ENCODE data around the gene LBP.

DNA sequence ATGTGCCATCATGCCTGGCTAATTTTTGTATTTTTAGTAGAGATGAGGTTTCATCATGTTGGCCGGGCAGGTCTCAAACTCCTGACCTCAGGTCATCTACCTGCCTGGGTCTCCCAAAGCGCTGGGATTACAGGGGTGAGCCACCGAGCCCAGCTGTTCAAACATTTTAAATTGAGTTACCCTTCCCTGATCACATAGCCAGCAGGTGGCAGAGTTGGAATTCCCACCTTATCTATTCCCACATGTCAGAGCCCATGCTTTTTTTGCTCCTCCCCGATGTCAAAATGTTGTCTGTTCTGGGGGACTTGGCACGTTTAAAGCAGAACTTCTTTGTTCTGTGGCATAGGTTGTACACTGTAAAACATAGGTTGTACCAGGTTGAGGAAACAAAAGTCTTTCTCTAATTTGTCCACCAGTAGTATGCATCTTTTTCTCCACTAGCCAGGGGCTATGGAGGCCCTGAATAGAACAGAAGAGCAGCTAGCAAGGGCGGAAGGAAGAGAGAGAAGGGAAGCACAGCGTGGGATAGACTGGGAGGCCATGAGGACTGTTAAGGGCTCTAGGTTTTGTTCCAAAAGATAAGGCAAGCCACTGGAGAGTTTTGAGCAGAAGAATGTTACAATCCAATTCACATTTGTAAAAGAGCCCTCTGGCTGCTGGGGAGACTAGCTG, 7.3 kb upstream of the LBP start:
- TF ChIP-seq, protein P1, sequence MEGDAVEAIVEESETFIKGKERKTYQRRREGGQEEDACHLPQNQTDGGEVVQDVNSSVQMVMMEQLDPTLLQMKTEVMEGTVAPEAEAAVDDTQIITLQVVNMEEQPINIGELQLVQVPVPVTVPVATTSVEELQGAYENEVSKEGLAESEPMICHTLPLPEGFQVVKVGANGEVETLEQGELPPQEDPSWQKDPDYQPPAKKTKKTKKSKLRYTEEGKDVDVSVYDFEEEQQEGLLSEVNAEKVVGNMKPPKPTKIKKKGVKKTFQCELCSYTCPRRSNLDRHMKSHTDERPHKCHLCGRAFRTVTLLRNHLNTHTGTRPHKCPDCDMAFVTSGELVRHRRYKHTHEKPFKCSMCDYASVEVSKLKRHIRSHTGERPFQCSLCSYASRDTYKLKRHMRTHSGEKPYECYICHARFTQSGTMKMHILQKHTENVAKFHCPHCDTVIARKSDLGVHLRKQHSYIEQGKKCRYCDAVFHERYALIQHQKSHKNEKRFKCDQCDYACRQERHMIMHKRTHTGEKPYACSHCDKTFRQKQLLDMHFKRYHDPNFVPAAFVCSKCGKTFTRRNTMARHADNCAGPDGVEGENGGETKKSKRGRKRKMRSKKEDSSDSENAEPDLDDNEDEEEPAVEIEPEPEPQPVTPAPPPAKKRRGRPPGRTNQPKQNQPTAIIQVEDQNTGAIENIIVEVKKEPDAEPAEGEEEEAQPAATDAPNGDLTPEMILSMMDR (IDR thresholded peaks at IDR 0.05), result peak; percentile 43 to 67 (median 61)
- no peak for TF ChIP-seq POLR2A (IDR thresholded peaks at IDR 0.05)
